Measurements from ENCODE around the gene IFIH1. TPM values are rescaled to one million over a fixed set of nuclear protein-coding genes. Genes with fewer than 3 reads are reported as not detected.

Gene IFIH1
- total RNA-seq, 2 experiments from 2014 or later, result 28.7 to 29.1 TPM

- CTCF ChIA-PET, result interaction anchor here (1.2 to 1.3 kb wide), 3 partner anchors 30 to 99 kb away, joined by 3 to 5 read pairs (median 5); no protein-coding TSS in a partner anchor
- Mint-ChIP-seq H3K4me3 (no peak overlapping the region), H3K9me3 (no peaks in the 10 kb centered on the region), H3K27ac (no peak overlapping the region), H3K36me3 (ENCODE audit: low read depth) (no peaks in the 10 kb centered on the region), H3K4me1 (ENCODE audit: low read depth) (no peaks in the 10 kb centered on the region), H3K27me3 (peaks cover 12% of the 10 kb centered on the region)
- intact Hi-C loops (cut with micrococcal nuclease), result no loop called here
- ATAC-seq (no peak), DNase-seq (no peak)
- no peak for TF ChIP-seq CTCF (IDR thresholded peaks at IDR 0.05)
- POLR2A ChIA-PET, result no interaction called here
Observed at GRCh38 chr2:162252153-162252552, 66.3 kb downstream of the IFIH1 start.

DNA sequence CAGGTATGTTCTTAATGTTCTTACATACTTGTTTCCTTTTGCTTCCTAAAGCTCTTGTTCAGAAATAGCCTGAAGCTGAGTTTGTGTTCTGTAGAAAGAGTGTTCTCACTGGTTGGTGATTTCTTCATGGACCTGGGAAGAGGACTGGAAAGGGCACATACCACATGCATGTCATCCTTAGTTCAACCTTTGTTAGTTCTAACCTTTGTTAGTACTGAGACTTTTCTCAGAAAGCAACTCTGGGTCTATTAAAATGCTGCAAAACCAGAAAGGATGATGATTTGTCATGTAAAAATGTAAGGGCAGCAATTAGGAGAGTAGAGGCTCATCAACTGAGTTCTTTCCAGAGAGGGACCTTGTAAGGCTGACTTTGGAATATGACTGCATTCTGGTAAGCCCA is 72.7 kb downstream of the IFIH1 start:
- CTCF ChIA-PET, result interaction anchor here (1.3 kb wide), 1 partner anchor 53 kb away, joined by 5 read pairs; no protein-coding TSS in a partner anchor
- ATAC-seq (no peak), DNase-seq (no peak)
- POLR2A ChIA-PET, result no interaction called here
- Mint-ChIP-seq H3K27ac (no peak overlapping the region), H3K9me3 (no peaks in the 10 kb centered on the region), H3K4me3 (no peak overlapping the region), H3K4me1 (ENCODE audit: low read depth) (no peaks in the 10 kb centered on the region), H3K36me3 (ENCODE audit: low read depth) (no peaks in the 10 kb centered on the region), H3K27me3 (peaks cover 15% of the 10 kb centered on the region)
- no peak for TF ChIP-seq CTCF (IDR thresholded peaks at IDR 0.05)
- intact Hi-C loops (cut with micrococcal nuclease), result no loop called here

DNA sequence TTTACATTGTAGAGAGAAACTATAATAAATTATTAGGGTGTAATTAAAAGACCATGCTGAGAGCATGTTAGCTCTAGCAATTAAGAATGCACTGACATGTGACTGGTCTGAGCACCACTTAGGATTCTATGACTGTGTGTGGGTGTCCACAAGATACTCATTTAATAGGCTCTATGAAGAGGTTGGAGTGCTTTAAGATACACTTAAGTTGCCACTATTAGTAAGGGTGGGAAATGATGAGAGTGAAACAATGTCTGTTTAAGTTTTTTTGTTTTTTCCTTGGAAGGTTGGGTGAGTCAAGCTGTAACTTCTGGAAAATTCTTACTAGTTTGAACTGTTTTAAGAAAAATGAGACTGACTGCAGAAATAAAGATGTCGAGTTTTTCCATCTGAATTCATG is 73.4 kb downstream of the IFIH1 start:
- Mint-ChIP-seq H3K27me3 (peaks cover 17% of the 10 kb centered on the region), H3K27ac (no peak overlapping the region), H3K9me3 (no peaks in the 10 kb centered on the region), H3K4me3 (no peak overlapping the region), H3K4me1 (ENCODE audit: low read depth) (no peaks in the 10 kb centered on the region), H3K36me3 (ENCODE audit: low read depth) (no peaks in the 10 kb centered on the region)
- no peak for TF ChIP-seq CTCF (IDR thresholded peaks at IDR 0.05)
- ChIA-PET CTCF (no interaction called here), POLR2A (no interaction called here)
- DNase-seq, result no peak
- intact Hi-C loops (cut with micrococcal nuclease), result no loop called here
- ATAC-seq, result no peak

- ATAC-seq (no peak), DNase-seq (no peak)
- no peaks in the 10 kb centered on the region for H3K36me3 Mint-ChIP-seq (ENCODE audit: low read depth)
- H3K27me3 Mint-ChIP-seq, result peaks cover 20% of the 10 kb centered on the region
- no peak overlapping the region for H3K27ac Mint-ChIP-seq
- no peaks in the 10 kb centered on the region for H3K9me3 Mint-ChIP-seq
- intact Hi-C loops (cut with micrococcal nuclease), result no loop called here
- TF ChIP-seq CTCF (IDR thresholded peaks at IDR 0.05), result no peak
- ChIA-PET POLR2A (no interaction called here), CTCF (no interaction called here)
- no peak overlapping the region for H3K4me3 Mint-ChIP-seq
- no peaks in the 10 kb centered on the region for H3K4me1 Mint-ChIP-seq (ENCODE audit: low read depth)
Observed at GRCh38 chr2:162244541-162245031, 73.9 kb downstream of the IFIH1 start.

GRCh38 chr2:162243715-162244114 is 74.8 kb downstream of the IFIH1 start:
- intact Hi-C loops (cut with micrococcal nuclease), result no loop called here
- no peaks in the 10 kb centered on the region for H3K9me3 Mint-ChIP-seq
- no peak for TF ChIP-seq CTCF (IDR thresholded peaks at IDR 0.05)
- H3K36me3 Mint-ChIP-seq (ENCODE audit: low read depth), result no peaks in the 10 kb centered on the region
- ChIA-PET CTCF (interaction anchor here (3.4 kb wide), 1 partner anchor 12 kb away, joined by 10 read pairs; no protein-coding TSS in a partner anchor), POLR2A (no interaction called here)
- no peak overlapping the region for H3K4me3 Mint-ChIP-seq
- peaks cover 17% of the 10 kb centered on the region for H3K27me3 Mint-ChIP-seq
- DNase-seq (no peak), ATAC-seq (no peak)
- no peak overlapping the region for H3K27ac Mint-ChIP-seq
- no peaks in the 10 kb centered on the region for H3K4me1 Mint-ChIP-seq (ENCODE audit: low read depth)

All from activated CD8-positive, alpha-beta T cell treated with anti-CD3 and anti-CD28 coated beads for 36 hours (primary cell).